Skin of body (tissue), 2 donors: ENCODE data around the gene GNPTAB. TPM values are rescaled to one million over a fixed set of nuclear protein-coding genes. Genes with fewer than 3 reads are reported as not detected.
"Not testable (repeated sequence)": the region's sequence is repeated elsewhere in the genome, so short reads cannot be mapped to it uniquely, and the experiment has no call there.

ENCODE experiments used
- DNase-seq: peaks from one replicate; lab custom pipeline; 2025; lab: John Stamatoyannopoulos, UW
- total RNA-seq: library from RNA; depleted of rRNA; stranded (reverse); fragments of >200 nt; gene quantifications from one replicate; pipeline ENCODE4 v1.2.3, GENCODE V29; 2014

Gene GNPTAB
- 26.2 TPM for total RNA-seq

GRCh38 chr12:101830367-101831325, at the start of gene GNPTAB:
Gene GNPTAB, minus strand, starts transcription at chr12:101830959. Its CDS starts 284 bp downstream, at chr12:101830675.
- peak; percentile 84 for DNase-seq

GRCh38 chr12:101878243-101878821, 47.6 kb upstream of the GNPTAB start:
- no peak for DNase-seq

DNA sequence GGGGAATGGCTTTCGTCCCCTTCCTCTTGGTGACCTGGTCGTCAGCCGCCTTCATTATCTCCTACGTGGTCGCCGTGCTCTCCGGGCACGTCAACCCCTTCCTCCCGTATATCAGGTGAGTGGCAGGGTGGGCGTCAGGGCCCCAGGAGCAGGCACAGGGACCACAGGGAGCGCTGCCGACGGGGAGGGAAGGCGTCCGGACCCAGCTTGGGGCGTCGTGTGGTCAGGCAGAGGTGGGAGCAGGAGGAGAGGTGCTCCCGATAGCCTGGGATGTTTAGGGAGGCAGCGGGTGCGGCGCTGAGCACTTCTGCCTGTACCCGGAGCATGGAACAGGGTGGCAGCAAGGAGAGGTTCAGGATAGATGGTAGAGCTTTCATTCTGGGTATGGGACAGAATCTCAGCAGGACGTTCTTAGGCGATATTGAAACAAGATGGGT, 47.1 kb upstream of the GNPTAB start:
- DNase-seq: no peak

DNA sequence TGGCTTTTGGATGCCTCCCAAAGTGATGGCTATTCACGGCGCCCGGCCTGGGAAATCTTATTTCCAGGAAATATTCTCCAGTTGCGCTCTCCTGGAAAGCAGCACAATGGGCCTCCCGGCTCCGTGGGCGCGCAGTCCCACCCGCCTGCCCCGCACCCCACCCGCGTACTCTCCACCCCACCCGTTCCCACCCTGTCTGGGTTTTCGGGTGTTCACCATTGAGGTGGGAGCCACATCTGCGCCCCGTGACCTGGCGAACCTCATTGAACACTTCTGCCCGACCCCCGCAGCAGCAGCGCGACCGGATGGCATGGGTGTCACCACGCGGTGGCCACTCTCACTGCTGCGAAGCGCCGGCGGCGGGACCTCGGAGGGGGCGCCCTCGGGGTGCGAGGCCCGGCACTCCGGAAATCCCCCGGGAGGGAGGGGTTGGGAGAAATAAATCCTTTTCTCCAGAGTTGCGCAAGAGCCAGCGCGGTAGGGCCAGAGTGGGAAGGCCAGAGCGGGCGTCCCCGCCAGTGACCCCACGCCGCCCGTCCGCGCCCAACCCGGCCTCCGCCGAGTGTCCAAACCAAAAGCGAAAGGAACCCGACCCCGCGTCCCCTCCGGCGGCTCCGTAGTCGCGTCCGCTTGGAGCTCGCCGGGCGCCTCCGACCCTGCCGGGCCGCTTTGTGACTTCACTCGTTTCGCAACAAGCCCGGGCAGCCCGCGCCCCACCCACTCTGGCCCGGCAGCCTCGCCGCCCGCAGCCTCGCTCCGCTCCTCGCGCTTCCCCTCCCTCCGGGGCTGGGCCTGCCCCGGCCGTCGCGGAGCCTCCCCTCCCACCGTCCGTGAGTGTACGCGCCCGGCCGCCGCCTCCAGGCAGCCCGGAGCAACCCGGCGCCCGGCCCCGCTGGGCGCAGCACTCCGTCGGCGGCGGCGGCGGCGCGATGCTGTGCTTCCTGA, 46.4 kb upstream of the GNPTAB start, which contains the start of gene DRAM1:
Gene DRAM1 (plus strand): TSS at position 720 of the 945 bp plus-strand sequence. CDS start 210 bp downstream, at position 930.
- DNase-seq: peak; percentile 62

DNA sequence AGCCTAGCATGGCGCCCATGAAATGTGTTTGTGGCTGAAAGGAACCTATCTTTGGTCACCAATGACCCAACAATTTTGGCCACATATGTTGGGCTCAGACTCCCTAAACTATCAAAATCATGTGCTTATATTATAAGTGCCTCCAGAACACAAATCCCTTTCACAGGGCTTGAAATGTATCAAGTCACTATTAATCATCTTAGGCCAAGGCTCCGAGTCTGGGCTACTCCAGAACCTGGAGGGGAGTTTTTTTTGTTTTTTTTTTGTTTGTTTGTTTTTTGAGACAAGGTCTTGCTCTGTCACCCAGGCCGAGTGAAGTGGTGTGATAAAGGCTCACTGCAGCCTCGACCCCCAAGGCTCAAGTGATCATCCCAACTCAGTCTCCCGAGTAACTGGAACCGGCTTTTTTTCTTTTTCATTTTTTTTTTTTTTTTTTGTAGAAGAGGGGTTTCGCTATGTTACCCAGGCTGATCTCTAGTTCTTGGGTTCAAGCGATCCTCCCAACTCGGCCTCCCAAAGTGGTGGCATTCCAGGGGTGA, 45.6 kb upstream of the GNPTAB start:
- DNase-seq: no peak

DNA sequence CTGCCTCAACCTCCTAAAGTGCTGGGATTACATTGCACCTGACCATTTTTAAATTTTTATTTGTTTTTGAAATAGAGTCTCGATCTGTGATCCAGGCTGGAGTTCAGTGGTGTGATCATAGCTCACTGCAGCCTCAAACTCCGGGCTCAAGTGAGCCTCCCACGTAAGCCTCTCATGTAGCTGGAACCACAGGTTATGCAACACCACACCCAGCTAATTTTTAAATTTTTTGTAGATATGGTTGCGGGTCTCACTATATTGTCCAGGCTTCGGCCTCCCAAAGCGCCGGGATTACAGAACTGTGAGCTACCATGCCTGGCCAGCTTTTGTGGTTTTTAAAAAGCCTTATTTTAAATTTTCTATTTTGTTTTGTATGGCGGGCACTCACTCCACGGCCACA, 44.4 kb upstream of the GNPTAB start:
- no peak for DNase-seq

DNA sequence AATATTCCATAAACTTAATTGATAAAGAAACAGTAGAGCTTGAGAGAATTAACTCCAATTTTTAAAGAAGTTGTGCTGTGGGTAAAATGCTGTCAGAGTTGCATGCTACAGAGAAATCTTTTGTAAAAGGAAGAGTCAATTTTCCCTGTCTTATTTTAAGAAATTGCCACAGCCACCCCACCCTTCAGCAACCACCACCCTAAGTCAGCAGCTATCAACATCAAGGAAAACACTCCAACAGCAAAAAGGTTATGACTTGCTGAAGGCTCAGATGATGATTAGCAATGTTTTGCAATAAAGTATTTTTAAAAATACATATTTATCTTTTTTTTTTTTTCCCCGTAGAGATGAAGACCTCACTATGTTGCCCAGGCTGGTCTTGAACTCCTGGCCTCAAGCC, 40.2 kb upstream of the GNPTAB start:
- DNase-seq: no peak

DNA sequence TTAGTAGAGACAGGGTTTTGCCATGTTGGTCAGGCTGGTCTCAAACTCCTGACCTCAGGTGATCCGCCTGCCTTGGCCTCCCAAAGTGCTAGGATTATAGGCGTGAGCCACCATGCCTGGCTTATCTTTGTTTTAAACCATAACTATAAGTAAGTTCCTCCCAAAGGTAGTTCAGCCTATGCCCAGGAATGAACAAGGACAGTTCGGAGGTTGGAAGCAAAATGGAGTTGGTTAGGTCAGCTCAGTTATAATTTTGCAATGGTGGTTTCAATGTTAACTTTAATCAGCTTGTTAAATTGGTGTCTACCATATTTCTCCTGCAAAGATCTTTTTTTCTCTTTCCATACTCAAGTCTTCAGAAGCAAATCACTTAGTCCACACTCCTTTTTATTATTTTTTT, 36.9 kb upstream of the GNPTAB start:
- DNase-seq: not testable (repeated sequence)

DNA sequence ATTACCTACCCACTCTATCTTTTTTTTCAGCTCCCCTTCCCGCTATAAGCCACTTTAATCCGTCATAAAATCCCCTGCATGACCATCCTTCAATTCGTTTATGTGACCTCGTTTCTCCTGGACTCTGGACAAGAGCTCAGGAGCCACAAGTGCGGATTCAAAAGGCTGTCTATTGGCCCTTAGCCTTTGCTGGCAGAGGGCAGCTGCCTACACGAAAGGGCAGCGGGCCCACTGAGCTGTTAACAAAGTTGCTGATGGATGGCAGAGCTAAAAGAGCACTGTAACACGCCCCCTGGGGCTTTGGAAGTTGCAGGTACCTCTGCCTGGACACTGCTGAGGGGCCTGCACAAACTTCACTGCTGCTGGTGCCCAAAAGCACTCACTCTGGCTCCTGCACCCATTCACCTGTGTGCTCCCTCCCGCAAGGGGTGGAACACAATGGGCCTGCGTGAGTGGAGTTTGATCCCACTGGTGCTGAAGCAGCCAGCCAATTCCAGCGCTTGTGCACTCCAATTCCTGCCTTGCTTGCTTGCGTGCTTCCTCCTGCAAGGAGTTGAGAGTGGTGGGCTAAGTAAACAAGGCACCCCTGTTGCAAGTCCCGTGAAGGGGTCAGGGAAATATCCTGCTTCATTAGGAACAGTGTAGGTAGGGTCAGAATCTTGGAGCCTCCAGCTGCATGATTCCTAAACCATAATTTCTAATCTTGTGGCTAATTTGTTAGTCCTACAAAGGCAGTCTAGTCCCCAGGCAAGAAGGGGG, 36.0 kb upstream of the GNPTAB start:
- no peak for DNase-seq

DNA sequence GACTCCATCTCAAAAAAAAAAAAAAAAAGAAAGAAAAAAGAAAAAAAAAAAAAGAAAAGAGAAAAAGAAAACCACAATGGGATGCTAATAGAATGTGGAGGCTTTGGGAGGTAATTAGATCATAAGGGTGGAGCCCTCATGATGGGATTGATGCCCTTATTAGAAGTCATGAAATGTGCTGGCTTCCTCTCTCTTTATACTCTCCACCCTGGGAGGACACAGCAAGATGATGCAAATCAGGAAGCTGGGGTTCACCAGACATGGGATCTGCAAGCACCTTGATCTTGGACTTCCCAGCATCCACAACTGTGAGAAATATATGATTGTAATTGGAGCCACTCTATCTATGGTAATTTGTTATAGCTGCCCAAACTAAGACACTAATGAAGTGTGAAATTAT, 33.2 kb upstream of the GNPTAB start:
- no peak for DNase-seq

DNA sequence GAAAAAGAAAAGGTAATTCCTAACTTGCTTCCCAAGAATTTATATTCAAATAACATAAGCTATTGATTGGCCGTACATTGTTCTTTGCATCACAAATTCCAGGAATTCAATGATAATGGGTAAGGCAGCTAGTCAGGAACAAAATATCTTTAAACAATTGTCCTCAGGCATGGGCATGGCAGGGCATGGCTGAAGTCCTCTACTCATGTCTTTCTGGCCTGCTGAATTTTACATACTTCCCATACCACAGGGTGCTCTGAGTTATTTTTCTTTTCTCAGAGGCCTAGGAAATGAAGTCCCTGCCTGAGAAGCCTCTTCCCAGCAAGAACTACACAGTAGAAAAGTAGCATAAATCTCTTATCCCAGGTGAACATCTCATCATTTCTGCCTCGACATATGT, 31.5 kb upstream of the GNPTAB start:
- no peak for DNase-seq

DNA sequence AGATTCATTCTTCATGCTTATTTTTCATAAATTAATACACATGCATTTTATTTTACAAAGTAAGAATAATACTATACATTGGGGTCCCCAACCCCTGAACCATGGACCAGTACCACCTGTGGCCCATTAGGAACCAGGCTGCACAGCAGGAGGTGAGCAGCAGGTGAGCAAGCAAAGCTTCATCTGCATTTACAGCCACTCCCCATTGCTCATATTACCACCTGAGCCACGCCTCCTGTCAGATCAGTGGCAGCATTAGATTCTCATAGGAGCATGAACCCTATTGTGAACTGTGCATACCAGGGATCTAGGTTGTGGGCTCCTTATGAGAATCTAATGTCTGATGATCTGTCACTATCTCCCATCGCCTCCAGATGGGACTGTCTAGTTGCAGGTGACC, 30.9 kb upstream of the GNPTAB start:
- DNase-seq: not testable (repeated sequence)

DNA sequence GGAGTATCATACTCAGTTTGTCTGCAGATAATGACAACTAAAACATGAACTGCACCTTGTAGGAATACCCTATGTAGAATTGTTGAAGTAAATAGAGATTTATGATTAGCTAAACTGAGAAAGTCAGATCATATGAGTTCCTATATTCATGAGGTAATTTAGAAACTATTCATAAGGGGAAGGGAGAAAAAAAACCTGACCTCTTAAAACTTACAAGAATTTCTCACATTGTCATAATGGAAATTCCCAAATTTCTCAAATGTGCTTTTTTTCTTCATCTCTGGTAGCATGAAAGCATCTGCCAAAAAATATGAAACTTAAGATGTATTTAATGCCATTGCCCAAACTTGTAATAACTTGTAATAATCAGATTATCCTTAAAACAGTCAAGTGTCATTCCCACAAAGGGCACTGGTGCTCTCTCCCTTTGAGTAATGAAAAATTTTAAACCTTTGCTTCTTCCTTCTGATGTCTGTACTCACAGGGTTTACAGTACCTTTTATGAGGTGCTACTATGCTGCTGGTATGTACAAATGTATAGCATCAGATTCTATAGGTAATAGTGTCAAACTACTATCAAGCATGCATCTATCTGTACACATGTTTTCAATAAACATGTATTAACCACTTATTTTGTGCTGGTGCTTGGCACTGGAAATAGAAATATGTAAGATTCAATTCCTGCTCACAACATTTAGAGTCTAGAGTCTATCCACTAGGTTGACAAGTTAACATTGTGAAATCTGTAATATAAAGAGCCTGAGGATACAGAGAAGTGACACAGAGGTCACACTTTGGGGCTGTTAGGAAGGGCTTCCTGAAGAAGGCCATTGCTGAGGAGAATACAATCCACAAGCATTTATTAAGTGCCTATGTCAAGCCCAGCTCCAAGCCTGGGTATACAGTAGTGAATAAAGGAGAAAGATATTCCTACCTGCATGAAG, 29.2 kb upstream of the GNPTAB start:
- DNase-seq: no peak

- no peak for DNase-seq
These were observed 27.6 kb upstream of the GNPTAB start for GRCh38 chr12:101858361-101858760.

DNA sequence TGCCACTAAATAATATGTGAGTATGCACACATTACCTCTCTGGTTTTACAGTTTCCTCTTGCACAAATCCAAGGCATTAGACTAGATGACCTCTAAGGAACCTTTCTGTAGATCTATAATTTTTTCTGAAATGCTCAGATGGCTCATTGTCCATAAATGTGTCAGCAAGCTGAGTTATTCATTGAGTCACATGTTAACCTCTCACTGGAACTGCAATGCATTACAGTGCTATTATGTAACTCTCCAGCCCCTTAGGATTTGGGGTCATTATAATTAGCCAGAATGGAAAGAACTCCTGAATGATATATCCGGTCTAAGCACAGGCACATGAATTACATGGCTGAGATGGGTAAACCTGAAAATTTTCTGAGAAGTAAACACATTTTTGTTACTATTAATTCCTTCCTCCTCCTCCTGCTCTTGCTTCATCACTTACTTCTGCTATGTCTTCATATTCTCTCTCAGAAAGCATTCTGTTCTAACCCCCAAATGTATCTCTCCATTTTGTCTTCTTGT, 26.3 kb upstream of the GNPTAB start:
- no peak for DNase-seq

GRCh38 chr12:101856614-101857013, 25.9 kb upstream of the GNPTAB start:
- DNase-seq: not testable (repeated sequence)

DNA sequence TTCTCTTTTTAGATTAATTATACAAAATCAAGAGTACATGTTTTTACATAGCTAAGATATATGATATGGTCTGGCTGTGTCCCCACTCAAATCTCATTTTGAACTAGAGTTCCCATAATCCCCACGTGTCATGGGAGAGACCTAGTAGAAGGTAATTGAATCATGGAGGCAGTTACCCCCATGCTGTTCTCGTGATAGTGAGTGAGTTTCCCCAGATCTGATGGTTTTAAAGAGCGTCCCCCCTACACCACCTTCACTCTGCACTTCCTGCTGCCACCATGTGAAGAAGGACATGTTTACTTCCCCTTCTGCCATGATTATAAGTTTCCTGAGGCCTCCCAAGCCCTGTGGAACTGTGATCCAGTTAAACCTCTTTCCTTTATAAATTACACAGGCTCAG, 25.2 kb upstream of the GNPTAB start:
- no peak for DNase-seq

GRCh38 chr12:101855364-101855884, 24.7 kb upstream of the GNPTAB start:
- DNase-seq: peak; percentile 24

GRCh38 chr12:101854747-101855146, 24.0 kb upstream of the GNPTAB start:
- no peak for DNase-seq
